HG02973 (cell line): ENCODE measurements around the gene BAZ2B.

Source experiments
- ATAC-seq: cut with Tn5 transposase; IDR thresholded peaks from one replicate; pipeline ENCODE4 v1.9.1; 2021; ENCODE audit warnings: moderate library complexity; ENCODE audit not compliant: unreplicated experiment

BAZ2B gene

GRCh38 chr2:159270744-159271379, 345.5 kb downstream of the BAZ2B start:
- ATAC-seq: no peak
